Omental fat pad (tissue), 4 donors: ENCODE results near the gene GPSM1. TPM values are rescaled to one million over a fixed set of nuclear protein-coding genes. Genes with fewer than 3 reads are reported as not detected.

Source experiments
- ATAC-seq: fragments of 150-250 bp; one replicate; pipeline ENCODE4 v1.9.1; 2016; ENCODE audit warnings: mild to moderate bottlenecking, moderate library complexity; ENCODE audit not compliant: low FRiP score
- DNase-seq: peaks from one replicate; pipeline ENCODE4 v3.0.0-alpha.2; 2019; ENCODE audit warnings: low spot score
- total RNA-seq, 4 donors: library from RNA; depleted of rRNA; stranded (reverse); fragments of >200 nt; gene quantifications; one replicate each; pipeline ENCODE4 v1.1.0, GENCODE V29; 2016
- TF ChIP-seq, protein P1 (sequence below), 3 donors: fragments of 450-650 bp; IDR thresholded peaks; one replicate each; pipeline ENCODE4 v1.5.1; 2016 to 2017; ENCODE audit warnings: antibody characterized with exemption in 3 of 3, mild to moderate bottlenecking in 3 of 3, moderate library complexity in 2 of 3

The GPSM1 gene
- total RNA-seq, 4 donors from 2014 or later: 5.0 to 20.5 (median 7.3) TPM

DNA sequence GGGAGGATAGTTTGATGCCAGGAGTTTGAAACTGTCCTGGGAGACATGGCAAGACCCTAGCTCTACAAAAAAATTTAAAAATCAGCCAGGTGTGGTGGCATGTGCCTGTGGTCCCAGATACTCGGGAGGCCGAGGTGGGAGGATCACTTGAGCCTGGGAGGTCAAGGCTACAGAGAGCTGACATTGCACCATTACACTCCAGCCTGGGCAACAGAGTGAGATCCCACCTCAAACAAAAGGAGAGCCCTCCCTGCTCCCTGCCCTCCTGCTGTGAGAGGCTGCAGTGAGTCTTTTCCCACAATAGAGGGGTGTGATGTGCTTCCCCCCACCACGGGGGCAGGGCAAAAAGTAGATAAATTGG is 13.3 kb upstream of the GPSM1 start:
- DNase-seq (no peak), ATAC-seq (no peak)
- TF ChIP-seq, protein P1, sequence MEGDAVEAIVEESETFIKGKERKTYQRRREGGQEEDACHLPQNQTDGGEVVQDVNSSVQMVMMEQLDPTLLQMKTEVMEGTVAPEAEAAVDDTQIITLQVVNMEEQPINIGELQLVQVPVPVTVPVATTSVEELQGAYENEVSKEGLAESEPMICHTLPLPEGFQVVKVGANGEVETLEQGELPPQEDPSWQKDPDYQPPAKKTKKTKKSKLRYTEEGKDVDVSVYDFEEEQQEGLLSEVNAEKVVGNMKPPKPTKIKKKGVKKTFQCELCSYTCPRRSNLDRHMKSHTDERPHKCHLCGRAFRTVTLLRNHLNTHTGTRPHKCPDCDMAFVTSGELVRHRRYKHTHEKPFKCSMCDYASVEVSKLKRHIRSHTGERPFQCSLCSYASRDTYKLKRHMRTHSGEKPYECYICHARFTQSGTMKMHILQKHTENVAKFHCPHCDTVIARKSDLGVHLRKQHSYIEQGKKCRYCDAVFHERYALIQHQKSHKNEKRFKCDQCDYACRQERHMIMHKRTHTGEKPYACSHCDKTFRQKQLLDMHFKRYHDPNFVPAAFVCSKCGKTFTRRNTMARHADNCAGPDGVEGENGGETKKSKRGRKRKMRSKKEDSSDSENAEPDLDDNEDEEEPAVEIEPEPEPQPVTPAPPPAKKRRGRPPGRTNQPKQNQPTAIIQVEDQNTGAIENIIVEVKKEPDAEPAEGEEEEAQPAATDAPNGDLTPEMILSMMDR (IDR thresholded peaks at IDR 0.05): no peak

DNA sequence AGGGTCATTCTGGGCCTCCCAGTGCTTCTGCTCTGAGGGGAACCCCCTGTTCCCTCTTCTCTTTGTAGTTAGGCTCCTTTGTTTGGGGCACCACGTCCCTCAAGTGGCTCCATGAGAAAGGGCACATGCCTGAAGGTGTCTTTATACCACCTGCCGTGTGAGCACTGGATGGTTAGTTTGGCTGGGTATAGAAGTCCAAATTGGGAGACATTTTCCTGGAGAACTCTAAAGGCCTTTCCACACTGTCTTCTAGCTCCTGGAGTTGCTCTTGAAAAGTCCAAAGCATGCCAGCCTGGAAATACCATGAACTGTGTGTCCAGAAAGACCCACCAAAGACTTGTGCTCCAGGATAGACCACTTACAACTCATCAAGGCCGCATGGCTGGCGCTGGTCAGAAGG is 12.4 kb upstream of the GPSM1 start:
- ATAC-seq (no peak), DNase-seq (no peak)
- TF ChIP-seq, protein P1 (IDR thresholded peaks at IDR 0.05): no peak

- TF ChIP-seq, protein P1 (IDR thresholded peaks at IDR 0.05): no peak
- ATAC-seq (no peak), DNase-seq (no peak)
Observed at GRCh38 chr9:136316271-136316751, 11.0 kb upstream of the GPSM1 start.

DNA sequence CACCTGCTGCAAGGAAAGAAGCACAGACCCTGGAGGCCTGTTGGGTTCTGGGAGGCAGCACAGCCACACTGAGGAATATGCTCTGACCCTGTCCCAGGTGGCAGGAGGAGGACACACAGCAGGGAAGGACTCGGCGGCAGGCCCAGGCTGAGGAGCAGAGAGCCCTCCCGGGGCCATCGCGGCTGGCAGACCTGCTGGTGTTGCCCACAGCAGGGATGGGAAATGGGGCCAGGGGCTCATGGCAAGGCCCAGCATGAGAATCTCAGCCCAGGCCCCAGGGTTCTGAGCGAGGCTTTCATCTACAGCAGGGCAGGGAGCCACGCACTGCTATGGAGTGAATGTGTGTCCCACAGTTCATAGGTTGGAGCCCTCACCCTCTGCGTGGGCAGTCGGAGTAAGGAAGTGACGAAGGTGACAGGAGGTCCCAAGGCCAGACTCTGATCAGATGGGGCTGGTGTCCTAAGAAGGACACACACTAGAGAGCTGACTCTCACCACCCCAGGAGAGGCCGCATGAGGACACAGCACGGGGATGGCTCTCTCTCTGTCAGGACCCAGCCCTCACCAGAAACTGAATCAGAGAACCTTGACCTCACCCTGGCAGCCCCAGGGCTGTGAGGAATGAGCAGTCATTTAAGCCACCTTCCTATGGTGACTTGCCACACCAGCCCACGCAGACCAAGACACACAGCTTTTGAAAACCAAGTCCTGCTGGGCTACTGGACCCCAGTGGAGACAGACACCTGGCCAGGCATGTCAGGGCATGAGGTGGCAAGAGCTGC is 10.3 kb upstream of the GPSM1 start:
- no peak for ATAC-seq
- no peak for DNase-seq
- TF ChIP-seq, protein P1 (IDR thresholded peaks at IDR 0.05): no peak

DNA sequence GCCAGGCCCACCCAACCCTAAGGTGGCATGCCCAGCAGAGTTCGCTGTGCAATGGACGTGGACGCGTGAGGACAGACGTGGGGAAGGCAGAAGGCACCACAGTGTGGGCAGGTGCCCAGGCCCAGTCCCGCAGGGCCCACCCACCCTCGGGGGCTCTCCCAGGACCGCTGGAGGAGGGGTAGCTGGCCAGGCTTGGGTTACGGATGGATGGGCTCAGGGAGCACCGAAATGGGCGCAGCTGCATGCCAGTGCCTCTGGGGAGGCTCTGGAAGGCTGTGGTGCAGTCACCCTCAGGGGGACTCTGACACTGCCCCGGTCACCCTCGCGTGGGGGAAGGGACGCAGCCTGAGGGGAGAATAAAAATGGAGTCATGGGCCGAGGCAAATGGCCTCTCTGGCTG is 9.6 kb upstream of the GPSM1 start:
- DNase-seq: no peak
- TF ChIP-seq, protein P1 (IDR thresholded peaks at IDR 0.05): no peak
- no peak for ATAC-seq

- TF ChIP-seq, protein P1 (IDR thresholded peaks at IDR 0.05): no peak
- DNase-seq (no peak), ATAC-seq (no peak)
Observed at GRCh38 chr9:136318111-136318775, 9.1 kb upstream of the GPSM1 start.
